HG03460 (cell line): ENCODE results near the gene SLC38A10.

ENCODE experiments used
- ATAC-seq: cut with Tn5 transposase; IDR thresholded peaks from one replicate; pipeline ENCODE4 v1.9.1; 2021; ENCODE audit not compliant: unreplicated experiment

Gene SLC38A10

GRCh38 chr17:81295031-81295675 is at the start of gene SLC38A10:
TSS of gene SLC38A10 (minus strand) at chr17:81295307. CDS start at chr17:81294921, 386 bp downstream.
- ATAC-seq = peak; percentile 85

- ATAC-seq = no peak
Observed at GRCh38 chr17:81342269-81343070, 47.4 kb upstream of the SLC38A10 start.

GRCh38 chr17:81341516-81342268 is 46.6 kb upstream of the SLC38A10 start:
- ATAC-seq = no peak

GRCh38 chr17:81340607-81341515 is 45.8 kb upstream of the SLC38A10 start:
- ATAC-seq = no peak

- no peak for ATAC-seq
Observed at GRCh38 chr17:81339534-81340296, 44.6 kb upstream of the SLC38A10 start.

- ATAC-seq = no peak
Observed at GRCh38 chr17:81339191-81339533, 44.1 kb upstream of the SLC38A10 start.

GRCh38 chr17:81338274-81339190 is 43.4 kb upstream of the SLC38A10 start:
- ATAC-seq = no peak

GRCh38 chr17:81337476-81337879 is 42.4 kb upstream of the SLC38A10 start:
- no peak for ATAC-seq

GRCh38 chr17:81336930-81337325 is 41.8 kb upstream of the SLC38A10 start:
- no peak for ATAC-seq

GRCh38 chr17:81336296-81336929 is 41.3 kb upstream of the SLC38A10 start:
- ATAC-seq = no peak

GRCh38 chr17:81335773-81336157 is 40.7 kb upstream of the SLC38A10 start:
- ATAC-seq = no peak

- ATAC-seq = no peak
Observed at GRCh38 chr17:81334987-81335772, 40.1 kb upstream of the SLC38A10 start.

GRCh38 chr17:81334391-81334901 is 39.3 kb upstream of the SLC38A10 start:
- no peak for ATAC-seq

- ATAC-seq = no peak
Observed at GRCh38 chr17:81333616-81334368, 38.7 kb upstream of the SLC38A10 start.

GRCh38 chr17:81332914-81333528 is 37.9 kb upstream of the SLC38A10 start:
- ATAC-seq = no peak

- ATAC-seq = no peak
Observed at GRCh38 chr17:81332118-81332834, 37.2 kb upstream of the SLC38A10 start.
